ENCODE results near the gene F5. TPM values are rescaled to one million over a fixed set of nuclear protein-coding genes. Genes with fewer than 3 reads are reported as not detected.

The F5 gene
- total RNA-seq (4.5 TPM), polyA plus RNA-seq (1.1 TPM)

GRCh38 chr1:169586395-169587255, at the start of gene F5:
Gene F5 (minus strand): TSS chr1:169586481. CDS start chr1:169586386, 95 bp downstream.
- DNase-seq (ENCODE audit: extremely low spot score), result no peak
- peaks cover 2% of the 10 kb centered on the region for H3K4me1 ChIP-seq (ENCODE audit: insufficient read depth)
- H3K4me3 ChIP-seq (ENCODE audit: low read depth, low read length), result no peak within 1 kb of the TSS
- no peaks in the 10 kb centered on the region for H3K36me3 ChIP-seq (ENCODE audit: insufficient read depth)
- 21% methylated on average over 15 of the region's 15 CpGs for WGBS
- H3K27ac ChIP-seq (ENCODE audit: low read depth), result no peak within 1 kb of the TSS

- Histone ChIP-seq H3K4me3 (ENCODE audit: low read depth, low read length) (no peak overlapping the region), H3K4me1 (ENCODE audit: insufficient read depth) (peaks cover 1% of the 10 kb centered on the region), H3K36me3 (ENCODE audit: insufficient read depth) (no peaks in the 10 kb centered on the region), H3K27ac (ENCODE audit: low read depth) (no peak overlapping the region)
- no peak for DNase-seq (ENCODE audit: extremely low spot score)
- WGBS, result 68% methylated on average over 1 of the region's 1 CpG
These were observed 48.6 kb upstream of the F5 start for GRCh38 chr1:169634877-169635276.

GRCh38 chr1:169634145-169634544, 47.9 kb upstream of the F5 start:
- Histone ChIP-seq H3K27ac (ENCODE audit: low read depth) (no peak overlapping the region), H3K36me3 (ENCODE audit: insufficient read depth) (no peaks in the 10 kb centered on the region), H3K4me3 (ENCODE audit: low read depth, low read length) (no peak overlapping the region), H3K4me1 (ENCODE audit: insufficient read depth) (peaks cover 1% of the 10 kb centered on the region)
- no peak for DNase-seq (ENCODE audit: extremely low spot score)
- WGBS, result 95% methylated on average over 1 of the region's 1 CpG

- Histone ChIP-seq H3K4me1 (ENCODE audit: insufficient read depth) (peaks cover 1% of the 10 kb centered on the region), H3K4me3 (ENCODE audit: low read depth, low read length) (no peak overlapping the region), H3K36me3 (ENCODE audit: insufficient read depth) (no peaks in the 10 kb centered on the region), H3K27ac (ENCODE audit: low read depth) (no peak overlapping the region)
- no peak for DNase-seq (ENCODE audit: extremely low spot score)
- WGBS, result 85% methylated on average over 3 of the region's 3 CpGs
These were observed 45.0 kb upstream of the F5 start for GRCh38 chr1:169631249-169631648.

GRCh38 chr1:169630006-169630405, 43.7 kb upstream of the F5 start, which contains the start of gene SELP:
Gene SELP (minus strand): TSS chr1:169630124. CDS start chr1:169630074, 50 bp downstream.
- H3K4me1 ChIP-seq (ENCODE audit: insufficient read depth), result peaks cover 1% of the 10 kb centered on the region
- 72% methylated on average over 1 of the region's 1 CpG for WGBS
- no peak within 1 kb of the TSS for H3K4me3 ChIP-seq (ENCODE audit: low read depth, low read length)
- H3K36me3 ChIP-seq (ENCODE audit: insufficient read depth), result no peaks in the 10 kb centered on the region
- DNase-seq (ENCODE audit: extremely low spot score), result no peak
- no peak within 1 kb of the TSS for H3K27ac ChIP-seq (ENCODE audit: low read depth)

GRCh38 chr1:169624912-169625311, 38.6 kb upstream of the F5 start:
- DNase-seq (ENCODE audit: extremely low spot score), result no peak
- H3K4me3 ChIP-seq (ENCODE audit: low read depth, low read length), result no peak overlapping the region

GRCh38 chr1:169624122-169624521, 37.8 kb upstream of the F5 start:
- no peaks in the 10 kb centered on the region for H3K4me1 ChIP-seq (ENCODE audit: insufficient read depth)
- H3K4me3 ChIP-seq (ENCODE audit: low read depth, low read length), result no peak overlapping the region
- no peak for DNase-seq (ENCODE audit: extremely low spot score)
- no peaks in the 10 kb centered on the region for H3K36me3 ChIP-seq (ENCODE audit: insufficient read depth)
- H3K27ac ChIP-seq (ENCODE audit: low read depth), result no peak overlapping the region

More at GRCh38 chr1:169624912-169625311, 38.6 kb upstream of the F5 start:
- no peak overlapping the region for H3K27ac ChIP-seq (ENCODE audit: low read depth)
- no peaks in the 10 kb centered on the region for H3K4me1 ChIP-seq (ENCODE audit: insufficient read depth)
- 59% methylated on average over 2 of the region's 2 CpGs for WGBS
- no peaks in the 10 kb centered on the region for H3K36me3 ChIP-seq (ENCODE audit: insufficient read depth)

- 85% methylated on average over 6 of the region's 6 CpGs for WGBS
- H3K4me1 ChIP-seq (ENCODE audit: insufficient read depth), result no peaks in the 10 kb centered on the region
- no peak overlapping the region for H3K4me3 ChIP-seq (ENCODE audit: low read depth, low read length)
- DNase-seq (ENCODE audit: extremely low spot score), result no peak
- no peak overlapping the region for H3K27ac ChIP-seq (ENCODE audit: low read depth)
- H3K36me3 ChIP-seq (ENCODE audit: insufficient read depth), result no peaks in the 10 kb centered on the region
These were observed 37.0 kb upstream of the F5 start for GRCh38 chr1:169623132-169623926.

- H3K36me3 ChIP-seq (ENCODE audit: insufficient read depth), result no peaks in the 10 kb centered on the region
- H3K4me3 ChIP-seq (ENCODE audit: low read depth, low read length), result no peak overlapping the region
- DNase-seq (ENCODE audit: extremely low spot score), result no peak
- no peak overlapping the region for H3K27ac ChIP-seq (ENCODE audit: low read depth)
- no peaks in the 10 kb centered on the region for H3K4me1 ChIP-seq (ENCODE audit: insufficient read depth)
- WGBS, result 97% methylated on average over 8 of the region's 8 CpGs
These were observed 34.3 kb upstream of the F5 start for GRCh38 chr1:169620565-169620964.

GRCh38 chr1:169618367-169618766, 32.1 kb upstream of the F5 start:
- no peak for DNase-seq (ENCODE audit: extremely low spot score)
- no peaks in the 10 kb centered on the region for H3K36me3 ChIP-seq (ENCODE audit: insufficient read depth)
- H3K4me1 ChIP-seq (ENCODE audit: insufficient read depth), result no peaks in the 10 kb centered on the region
- no peak overlapping the region for H3K4me3 ChIP-seq (ENCODE audit: low read depth, low read length)
- WGBS, result 73% methylated on average over 2 of the region's 2 CpGs
- H3K27ac ChIP-seq (ENCODE audit: low read depth), result no peak overlapping the region

- Histone ChIP-seq H3K4me3 (ENCODE audit: low read depth, low read length) (no peak overlapping the region), H3K27ac (ENCODE audit: low read depth) (no peak overlapping the region), H3K36me3 (ENCODE audit: insufficient read depth) (no peaks in the 10 kb centered on the region), H3K4me1 (ENCODE audit: insufficient read depth) (no peaks in the 10 kb centered on the region)
- no peak for DNase-seq (ENCODE audit: extremely low spot score)
- WGBS, result 47% methylated on average over 5 of the region's 5 CpGs
These were observed 29.5 kb upstream of the F5 start for GRCh38 chr1:169615803-169616202.

- H3K36me3 ChIP-seq (ENCODE audit: insufficient read depth), result no peaks in the 10 kb centered on the region
- H3K27ac ChIP-seq (ENCODE audit: low read depth), result no peak overlapping the region
- H3K4me1 ChIP-seq (ENCODE audit: insufficient read depth), result no peaks in the 10 kb centered on the region
- no peak for DNase-seq (ENCODE audit: extremely low spot score)
- H3K4me3 ChIP-seq (ENCODE audit: low read depth, low read length), result no peak overlapping the region
- WGBS, result 81% methylated on average over 6 of the region's 6 CpGs
These were observed 24.6 kb upstream of the F5 start for GRCh38 chr1:169610858-169611257.

GRCh38 chr1:169610108-169610507, 23.8 kb upstream of the F5 start:
- 14% methylated on average over 1 of the region's 1 CpG for WGBS

GRCh38 chr1:169608226-169608625, 21.9 kb upstream of the F5 start:
- Histone ChIP-seq H3K36me3 (ENCODE audit: insufficient read depth) (no peaks in the 10 kb centered on the region), H3K27ac (ENCODE audit: low read depth) (no peak overlapping the region), H3K4me3 (ENCODE audit: low read depth, low read length) (no peak overlapping the region), H3K4me1 (ENCODE audit: insufficient read depth) (no peaks in the 10 kb centered on the region)
- no peak for DNase-seq (ENCODE audit: extremely low spot score)
- 93% methylated on average over 4 of the region's 4 CpGs for WGBS

More at GRCh38 chr1:169610108-169610507, 23.8 kb upstream of the F5 start:
- Histone ChIP-seq H3K4me1 (ENCODE audit: insufficient read depth) (no peaks in the 10 kb centered on the region), H3K27ac (ENCODE audit: low read depth) (no peak overlapping the region), H3K4me3 (ENCODE audit: low read depth, low read length) (no peak overlapping the region), H3K36me3 (ENCODE audit: insufficient read depth) (no peaks in the 10 kb centered on the region)
- no peak for DNase-seq (ENCODE audit: extremely low spot score)
